SU-DHL-6 (cell line): Measurements from ENCODE around the gene RABGGTA.

Experiments
- EZH2phosphoT487 ChIP-seq: fragments of 200-600 bp; sonication (generic), shearing (Covaris generic); conservative IDR thresholded peaks from 2 replicates; pipeline ENCODE4 v1.6.1; 2018; ENCODE audit warnings: mild to moderate bottlenecking, antibody characterized with exemption, low read length, moderate library complexity, mixed read lengths
- TF ChIP-seq, protein P1 (sequence below): fragments of 200-600 bp; sonication (generic); IDR thresholded peaks from one replicate; pipeline ENCODE4 v1.5.1; 2017; ENCODE audit warnings: antibody characterized with exemption, mild to moderate bottlenecking, low read length, moderate library complexity; ENCODE audit not compliant: insufficient read depth, poor library complexity, severe bottlenecking

- TF ChIP-seq, protein P1, sequence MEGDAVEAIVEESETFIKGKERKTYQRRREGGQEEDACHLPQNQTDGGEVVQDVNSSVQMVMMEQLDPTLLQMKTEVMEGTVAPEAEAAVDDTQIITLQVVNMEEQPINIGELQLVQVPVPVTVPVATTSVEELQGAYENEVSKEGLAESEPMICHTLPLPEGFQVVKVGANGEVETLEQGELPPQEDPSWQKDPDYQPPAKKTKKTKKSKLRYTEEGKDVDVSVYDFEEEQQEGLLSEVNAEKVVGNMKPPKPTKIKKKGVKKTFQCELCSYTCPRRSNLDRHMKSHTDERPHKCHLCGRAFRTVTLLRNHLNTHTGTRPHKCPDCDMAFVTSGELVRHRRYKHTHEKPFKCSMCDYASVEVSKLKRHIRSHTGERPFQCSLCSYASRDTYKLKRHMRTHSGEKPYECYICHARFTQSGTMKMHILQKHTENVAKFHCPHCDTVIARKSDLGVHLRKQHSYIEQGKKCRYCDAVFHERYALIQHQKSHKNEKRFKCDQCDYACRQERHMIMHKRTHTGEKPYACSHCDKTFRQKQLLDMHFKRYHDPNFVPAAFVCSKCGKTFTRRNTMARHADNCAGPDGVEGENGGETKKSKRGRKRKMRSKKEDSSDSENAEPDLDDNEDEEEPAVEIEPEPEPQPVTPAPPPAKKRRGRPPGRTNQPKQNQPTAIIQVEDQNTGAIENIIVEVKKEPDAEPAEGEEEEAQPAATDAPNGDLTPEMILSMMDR: no peak
- no peak for TF ChIP-seq EZH2phosphoT487
Measured at GRCh38 chr14:24271834-24272263, 452 bp upstream of the RABGGTA start.
